HG03097 (cell line): ENCODE results near the gene ABCF3.

Experiments
- ATAC-seq: cut with Tn5 transposase; IDR thresholded peaks from one replicate; pipeline ENCODE4 v1.9.1; 2021; ENCODE audit not compliant: unreplicated experiment, low FRiP score

Gene ABCF3

DNA sequence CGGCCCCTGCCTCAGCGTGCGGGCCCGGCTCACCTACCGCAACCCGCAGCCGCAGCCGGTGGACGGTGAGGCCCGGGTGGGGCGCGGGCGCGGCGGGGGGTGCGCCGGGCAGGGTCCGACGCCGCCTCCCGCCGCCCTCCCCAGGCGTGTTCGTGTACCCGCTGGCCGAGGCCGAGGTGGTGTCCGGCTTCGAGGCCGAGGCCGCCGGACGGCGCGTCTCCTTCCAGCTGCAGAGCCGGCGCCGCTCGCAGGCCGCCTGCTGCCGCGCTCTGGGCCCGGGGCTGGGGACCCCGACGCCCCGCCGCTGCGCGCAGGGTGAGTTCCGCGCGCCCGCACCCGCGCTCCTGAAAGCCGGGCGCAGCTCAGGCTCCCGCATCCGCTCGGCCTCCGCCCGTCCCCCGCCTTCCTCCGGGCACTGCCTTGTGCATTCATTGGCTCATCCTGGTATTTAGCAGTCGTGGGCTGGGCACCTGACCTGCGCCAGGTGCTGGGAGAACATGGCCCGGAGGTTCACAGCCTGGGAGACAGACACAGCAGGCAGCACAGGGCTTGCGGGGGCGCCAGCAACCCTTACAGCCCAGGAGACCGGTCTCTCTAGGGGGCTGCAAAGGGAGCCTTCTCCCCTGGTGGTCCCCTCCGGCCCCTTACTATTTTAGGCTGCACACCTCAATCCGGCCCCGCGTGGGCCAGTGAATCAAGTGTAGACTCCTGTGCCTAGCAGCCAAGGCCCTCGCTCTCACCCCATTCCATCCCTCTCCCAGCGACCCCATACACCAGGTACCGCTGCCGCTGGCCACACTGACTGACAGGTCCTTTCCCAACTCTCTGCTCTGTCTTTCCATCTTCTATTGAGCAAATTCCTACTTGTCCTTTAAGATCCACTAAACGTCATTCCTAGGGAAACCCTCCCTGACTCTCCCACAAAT lies 44.9 kb downstream of the ABCF3 start:
- ATAC-seq: no peak

DNA sequence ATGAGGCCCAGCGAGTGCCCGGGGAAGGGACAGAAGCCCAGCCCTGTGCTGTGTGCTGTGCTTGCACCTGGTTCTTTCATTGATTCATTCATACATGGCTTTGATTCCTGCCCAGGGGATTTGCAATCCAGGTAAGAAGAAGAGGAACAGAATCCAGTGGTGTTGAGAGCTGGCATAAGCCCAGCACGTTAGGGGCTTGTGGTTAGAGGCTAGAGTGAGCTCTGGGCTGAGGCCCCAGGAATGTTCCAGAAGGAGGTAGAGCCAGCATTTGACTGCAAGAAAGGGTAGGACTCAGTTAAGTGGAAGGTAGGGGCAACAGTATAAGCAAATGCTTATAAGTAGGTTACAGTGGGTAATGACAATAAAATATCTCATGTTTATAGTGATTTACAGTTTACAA lies 45.7 kb downstream of the ABCF3 start:
- ATAC-seq: no peak

DNA sequence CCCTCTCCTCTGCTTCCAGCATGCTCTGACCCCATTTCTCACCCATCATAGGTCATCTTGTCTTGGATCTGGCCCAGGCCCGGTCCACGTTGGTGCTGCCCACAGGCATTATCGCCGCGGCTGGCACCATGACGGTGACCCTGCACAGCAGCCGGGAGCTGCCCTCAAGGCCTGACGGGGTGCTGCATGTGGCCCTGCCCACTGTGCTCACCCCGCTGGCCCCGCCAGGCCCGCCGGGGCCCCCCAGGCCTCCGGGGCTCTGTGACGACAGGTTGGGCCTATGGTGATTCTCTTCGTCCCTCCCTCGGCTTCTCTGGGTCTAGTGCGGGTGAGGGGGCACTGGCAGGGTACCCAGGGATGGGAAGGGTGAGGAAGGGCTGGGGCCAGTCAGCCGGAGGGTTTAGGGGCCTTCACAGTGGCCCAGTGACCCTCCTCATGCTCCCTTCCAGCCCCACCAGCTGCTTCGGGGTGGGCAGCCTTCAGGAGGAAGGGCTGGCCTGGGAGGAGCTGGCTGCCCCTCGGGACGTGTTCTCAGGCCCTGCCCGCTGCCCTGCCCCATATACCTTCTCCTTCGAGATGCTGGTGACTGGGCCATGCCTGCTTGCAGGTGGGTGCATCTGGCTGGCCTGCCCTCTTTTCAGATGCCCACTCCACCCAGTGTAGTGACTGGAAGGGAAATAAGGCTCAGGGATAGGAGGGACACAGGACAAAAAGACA lies 47.3 kb downstream of the ABCF3 start:
- no peak for ATAC-seq

DNA sequence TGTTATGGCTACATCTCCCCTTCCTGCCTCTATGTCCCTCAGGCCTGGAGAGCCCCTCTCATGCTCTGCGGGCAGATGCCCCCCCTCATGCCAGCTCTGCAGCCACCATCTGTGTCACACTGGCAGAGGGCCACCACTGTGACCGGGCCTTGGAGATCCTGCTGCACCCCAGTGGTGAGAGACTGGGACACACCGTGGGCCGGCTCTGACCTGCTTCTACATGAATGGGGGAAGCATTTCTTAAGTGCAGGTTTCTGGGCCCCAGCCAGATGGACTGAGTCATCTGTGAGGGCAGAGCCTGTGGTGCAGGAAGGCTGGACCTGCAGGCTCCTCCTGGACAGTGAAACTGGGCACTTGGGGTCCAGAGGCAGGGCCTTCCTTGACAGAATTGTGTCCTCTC lies 48.2 kb downstream of the ABCF3 start:
- ATAC-seq: no peak

DNA sequence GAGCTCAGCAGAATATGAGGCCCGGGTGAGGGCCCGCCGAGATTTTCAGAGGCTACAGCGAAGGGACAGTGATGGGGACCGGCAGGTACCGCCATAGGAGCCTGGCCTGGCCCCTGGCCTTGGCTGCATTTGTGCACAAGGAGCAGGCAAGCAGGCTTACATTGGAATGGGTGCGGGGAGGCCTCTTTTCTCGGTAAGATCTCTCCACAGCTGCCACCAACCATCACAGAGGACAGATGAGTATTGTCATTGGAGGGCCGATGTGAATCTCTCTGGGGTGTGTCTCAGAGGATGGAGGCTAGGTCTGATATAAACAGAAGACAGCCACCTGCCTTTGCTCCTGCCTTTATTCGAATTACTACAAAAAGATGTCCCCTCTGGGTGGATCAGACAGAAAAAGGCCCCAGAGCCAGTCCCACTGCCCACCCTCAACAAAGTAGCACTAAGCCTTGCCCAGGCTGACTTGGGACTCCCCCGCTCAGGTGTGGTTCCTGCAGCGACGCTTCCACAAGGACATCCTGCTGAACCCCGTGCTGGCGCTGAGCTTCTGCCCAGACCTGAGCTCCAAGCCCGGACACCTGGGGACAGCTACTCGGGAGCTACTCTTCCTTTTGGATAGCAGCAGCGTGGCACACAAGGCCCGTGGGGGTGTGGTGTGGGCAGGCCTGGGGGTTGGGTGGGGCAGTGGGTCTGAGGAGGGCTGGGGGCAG lies 48.8 kb downstream of the ABCF3 start:
- no peak for ATAC-seq

DNA sequence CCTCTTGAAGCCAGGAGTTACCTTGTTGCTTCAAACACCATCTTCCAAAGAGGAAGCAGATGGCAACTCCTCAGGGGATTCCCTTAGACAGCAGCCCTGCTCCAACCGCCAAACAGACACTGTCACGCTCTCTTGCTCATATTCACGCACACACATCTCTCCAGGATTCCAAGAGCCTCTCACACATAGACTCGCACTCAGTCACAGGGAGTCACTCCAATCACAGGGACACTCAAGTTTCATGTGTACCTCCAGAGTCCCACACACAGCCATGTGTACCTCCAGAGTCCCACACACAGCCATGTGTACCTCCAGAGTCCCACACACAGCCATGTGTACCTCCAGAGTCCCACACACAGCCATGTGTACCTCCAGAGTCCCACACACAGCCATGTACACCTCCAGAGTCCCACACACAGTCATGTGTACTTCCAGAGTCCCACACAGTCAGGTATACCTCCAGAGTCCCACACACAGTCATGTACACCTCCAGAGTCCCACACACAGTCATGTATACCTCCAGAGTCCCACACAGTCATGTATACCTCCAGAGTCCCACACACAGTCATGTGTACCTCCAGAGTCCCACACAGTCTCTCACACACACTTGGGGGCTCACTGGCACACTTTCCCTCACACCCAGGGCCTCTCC lies 49.5 kb downstream of the ABCF3 start:
- ATAC-seq: no peak

DNA sequence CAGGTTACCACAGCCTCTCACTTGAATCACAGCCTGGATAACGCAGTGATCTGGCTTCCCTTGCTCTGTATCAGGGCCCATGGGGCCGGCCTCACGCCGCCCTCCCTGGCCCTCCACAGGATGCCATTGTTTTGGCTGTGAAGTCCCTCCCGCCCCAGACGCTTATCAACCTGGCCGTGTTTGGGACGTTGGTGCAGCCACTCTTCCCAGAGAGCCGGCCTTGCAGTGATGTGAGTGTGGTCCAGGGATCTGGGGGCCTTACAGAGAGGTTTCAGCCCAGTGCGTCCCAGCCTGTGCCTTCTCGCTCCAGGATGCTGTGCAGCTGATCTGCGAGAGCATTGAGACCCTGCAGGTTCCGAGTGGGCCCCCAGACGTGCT lies 50.0 kb downstream of the ABCF3 start:
- ATAC-seq: no peak

DNA sequence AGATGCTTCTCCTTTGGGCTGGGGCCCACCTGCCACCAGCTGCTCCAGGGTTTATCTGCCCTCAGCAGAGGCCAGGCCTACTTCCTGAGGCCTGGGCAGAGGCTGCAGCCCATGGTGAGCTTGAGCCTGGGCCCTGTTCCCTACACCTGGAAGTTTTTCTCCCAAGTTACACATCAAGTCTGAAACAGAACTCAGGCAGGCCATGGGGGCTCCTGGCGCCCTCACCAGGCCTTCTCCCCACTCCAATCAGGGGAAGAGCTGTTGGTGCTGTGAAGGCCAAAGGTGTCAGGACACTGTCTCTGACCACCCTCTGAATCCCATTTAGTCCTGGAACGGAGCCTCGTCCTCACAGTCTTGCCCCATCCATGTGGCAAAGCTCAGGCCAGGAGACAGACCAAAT lies 50.6 kb downstream of the ABCF3 start:
- no peak for ATAC-seq

DNA sequence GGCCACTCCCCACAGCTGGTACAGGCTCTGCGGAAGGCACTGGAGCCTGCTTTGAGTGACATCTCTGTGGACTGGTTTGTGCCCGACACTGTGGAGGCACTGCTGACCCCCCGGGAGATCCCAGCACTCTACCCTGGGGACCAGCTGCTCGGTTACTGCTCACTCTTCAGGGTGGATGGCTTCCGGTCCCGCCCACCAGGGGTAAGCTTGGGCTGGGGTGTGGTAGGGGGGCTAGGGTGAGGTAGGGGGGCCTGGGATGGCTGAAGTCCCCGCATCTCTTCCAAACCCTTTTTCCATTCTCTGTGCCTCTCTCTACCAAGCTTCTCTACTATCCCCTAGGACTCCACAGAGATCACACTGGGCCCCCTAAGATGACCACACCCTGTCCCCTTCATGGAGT lies 51.2 kb downstream of the ABCF3 start:
- ATAC-seq: no peak

DNA sequence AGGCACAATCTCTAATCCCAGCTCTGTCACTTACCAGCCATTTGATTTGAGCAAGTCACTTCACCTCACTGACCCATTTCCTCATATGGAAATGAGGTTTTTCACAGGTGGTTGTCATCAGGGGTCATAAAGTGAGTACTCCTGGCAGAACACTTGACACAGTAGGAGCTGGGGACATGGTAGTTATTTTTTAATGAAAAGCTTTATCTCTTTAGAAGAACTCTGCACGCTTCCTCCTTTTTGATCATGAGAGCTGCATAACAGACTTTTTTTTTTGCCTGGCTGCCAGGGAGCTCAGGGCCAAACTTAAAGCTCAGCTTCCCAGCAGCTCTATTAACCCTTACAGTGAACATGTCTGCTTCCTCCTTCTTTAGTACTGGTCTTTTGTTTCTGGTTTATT lies 51.8 kb downstream of the ABCF3 start:
- no peak for ATAC-seq

DNA sequence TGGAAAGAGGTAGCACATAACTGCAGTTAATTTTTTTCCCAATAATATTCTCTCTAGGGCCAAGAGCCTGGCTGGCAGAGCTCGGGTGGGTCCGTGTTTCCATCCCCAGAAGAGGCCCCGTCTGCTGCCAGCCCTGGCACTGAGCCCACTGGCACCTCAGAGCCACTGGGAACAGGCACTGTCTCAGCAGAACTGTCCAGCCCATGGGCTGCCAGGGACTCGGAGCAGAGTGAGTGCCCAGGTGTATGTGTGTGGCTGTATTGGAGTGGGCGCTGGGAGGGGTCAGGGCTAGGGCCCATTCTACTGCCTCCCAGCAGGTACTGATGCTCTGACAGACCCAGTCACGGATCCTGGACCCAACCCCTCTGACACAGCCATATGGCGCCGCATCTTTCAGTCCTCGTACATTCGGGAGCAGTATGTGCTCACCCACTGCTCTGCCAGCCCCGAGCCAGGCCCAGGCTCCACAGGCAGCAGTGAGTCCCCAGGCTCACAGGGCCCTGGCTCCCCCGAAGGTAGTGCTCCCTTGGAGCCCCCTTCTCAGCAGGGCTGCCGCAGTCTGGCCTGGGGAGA lies 52.3 kb downstream of the ABCF3 start:
- ATAC-seq: no peak

DNA sequence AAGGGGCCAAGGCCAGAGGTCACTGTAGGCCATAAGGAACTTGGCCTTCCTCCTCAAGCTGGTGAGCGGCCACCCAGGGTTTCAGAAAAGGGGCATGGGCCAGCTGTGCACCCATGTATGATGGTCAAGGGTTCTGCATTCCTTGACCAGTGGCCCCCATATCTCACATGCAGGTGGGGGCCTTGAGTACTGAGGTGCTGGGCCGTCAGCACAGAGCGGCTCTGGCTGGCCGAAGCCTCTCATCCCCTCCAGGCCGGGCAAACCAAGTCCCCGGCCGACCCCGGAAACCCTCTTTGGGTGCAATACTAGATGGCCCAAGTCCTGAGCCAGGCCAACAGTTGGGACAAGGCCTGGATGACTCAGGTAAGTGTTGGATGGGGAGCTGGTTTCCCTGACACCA lies 53.2 kb downstream of the ABCF3 start:
- no peak for ATAC-seq

DNA sequence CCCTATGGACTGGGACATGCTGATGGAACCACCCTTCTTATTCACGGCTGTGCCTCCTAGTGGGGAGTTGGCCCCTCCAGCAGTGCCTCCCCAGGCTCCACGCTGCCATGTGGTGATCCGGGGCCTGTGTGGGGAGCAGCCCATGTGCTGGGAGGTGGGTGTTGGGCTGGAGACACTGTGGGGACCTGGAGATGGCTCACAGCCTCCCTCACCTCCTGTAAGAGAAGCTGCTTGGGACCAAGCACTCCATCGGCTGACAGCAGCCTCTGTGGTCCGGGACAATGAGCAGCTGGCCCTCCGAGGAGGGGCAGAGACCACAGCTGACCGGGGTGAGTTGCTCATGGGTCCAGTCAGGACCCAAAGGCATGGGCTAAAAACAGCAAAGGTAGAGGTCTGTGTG lies 53.7 kb downstream of the ABCF3 start:
- no peak for ATAC-seq

DNA sequence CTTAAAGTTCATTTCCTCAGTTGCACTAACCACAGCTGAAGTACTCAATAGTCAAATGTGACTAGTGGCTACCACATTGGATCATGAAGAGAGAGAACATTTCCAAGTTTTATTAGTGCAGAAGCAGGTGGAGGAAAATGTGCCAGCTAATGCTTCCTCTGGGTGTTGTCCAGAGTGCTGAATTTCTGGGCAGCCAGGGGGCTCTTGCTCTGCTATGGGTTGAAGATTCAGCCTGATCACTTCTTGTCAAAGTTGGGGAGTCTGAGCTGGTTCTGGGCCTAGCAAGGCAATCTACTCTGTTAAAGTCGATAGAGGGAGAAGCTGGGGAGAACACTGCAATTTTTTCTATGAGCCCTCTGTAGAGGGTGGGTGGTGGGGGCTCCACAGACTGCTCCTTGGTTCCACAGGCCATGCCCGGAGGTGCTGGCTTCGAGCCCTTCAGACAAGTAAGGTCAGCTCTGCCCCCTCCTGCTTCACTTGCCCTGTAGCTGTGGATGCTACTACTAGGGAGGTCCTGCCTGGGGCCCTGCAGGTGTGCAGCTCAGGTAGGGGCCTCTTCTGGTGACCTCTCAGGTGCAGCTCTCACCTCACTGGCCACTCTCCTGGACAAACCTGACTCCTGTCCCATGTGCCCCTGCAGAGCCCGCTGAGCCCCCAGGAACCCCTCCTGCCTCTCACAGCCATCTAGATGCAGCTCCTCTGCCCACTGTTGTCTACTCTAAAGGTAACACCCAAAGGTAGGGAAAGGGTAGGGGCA lies 54.6 kb downstream of the ABCF3 start:
- no peak for ATAC-seq

DNA sequence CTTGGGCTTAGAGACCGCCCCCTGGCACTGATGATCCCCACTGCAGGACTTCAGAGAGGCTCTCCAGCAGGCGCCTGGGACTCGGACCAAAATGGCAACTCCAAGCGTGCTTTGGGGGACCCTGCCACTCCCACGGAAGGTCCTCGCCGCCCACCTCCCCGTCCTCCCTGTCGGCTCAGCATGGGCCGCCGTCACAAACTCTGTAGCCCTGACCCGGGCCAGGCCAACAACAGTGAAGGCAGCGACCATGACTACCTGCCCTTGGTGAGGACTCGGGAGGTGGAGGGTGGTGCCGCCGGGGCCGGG lies 55.1 kb downstream of the ABCF3 start:
- ATAC-seq: no peak

DNA sequence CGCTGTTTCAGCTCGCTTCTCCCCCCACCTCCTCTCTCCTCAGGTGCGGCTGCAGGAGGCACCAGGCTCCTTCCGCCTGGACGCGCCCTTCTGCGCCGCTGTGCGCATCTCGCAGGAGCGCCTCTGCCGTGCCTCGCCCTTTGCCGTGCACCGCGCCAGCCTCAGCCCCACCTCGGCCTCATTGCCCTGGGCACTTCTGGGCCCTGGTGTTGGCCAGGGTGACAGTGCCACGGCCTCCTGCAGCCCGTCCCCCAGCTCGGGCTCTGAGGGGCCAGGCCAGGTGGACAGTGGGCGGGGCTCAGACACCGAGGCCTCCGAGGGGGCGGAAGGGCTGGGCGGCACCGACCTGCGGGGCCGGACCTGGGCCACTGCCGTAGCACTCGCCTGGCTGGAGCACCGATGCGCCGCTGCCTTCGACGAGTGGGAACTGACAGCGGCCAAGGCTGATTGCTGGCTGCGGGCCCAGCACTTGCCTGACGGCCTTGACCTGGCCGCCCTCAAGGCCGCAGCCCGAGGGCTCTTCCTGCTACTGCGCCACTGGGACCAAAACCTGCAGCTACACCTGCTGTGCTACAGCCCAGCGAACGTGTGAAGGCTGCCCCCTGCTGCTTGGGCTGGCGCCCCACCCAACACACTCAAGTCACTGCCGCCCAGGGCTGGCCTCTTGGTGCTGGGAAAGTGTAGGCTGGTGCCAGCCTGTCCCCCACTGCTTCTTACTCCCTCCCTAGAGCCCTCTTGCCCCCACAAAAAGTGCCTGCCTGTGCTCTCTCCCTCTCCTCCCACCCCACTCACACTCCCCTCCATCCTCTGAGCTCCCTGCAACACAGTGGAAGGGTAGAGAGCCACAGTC lies 55.7 kb downstream of the ABCF3 start:
- no peak for ATAC-seq

DNA sequence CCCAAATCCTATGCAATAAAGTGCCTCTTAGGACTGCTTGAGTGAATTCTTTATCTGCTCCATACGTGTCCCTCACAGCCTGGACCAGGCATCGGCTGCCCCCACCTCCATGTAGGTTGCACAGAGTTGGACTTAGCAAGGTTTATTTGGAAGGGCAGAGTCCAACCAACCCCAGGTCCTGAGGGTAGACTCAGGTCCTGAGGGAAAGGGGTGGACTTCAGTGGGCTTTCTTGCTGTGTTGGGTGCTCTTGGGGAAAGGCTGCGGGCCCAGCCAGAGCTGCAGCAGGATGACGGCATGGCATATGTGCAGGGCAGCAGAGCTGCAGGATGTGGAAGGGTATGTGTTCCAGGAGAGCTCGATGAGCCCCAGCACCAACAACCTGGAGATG lies 56.3 kb downstream of the ABCF3 start:
- no peak for ATAC-seq
